Posterior cingulate gyrus (tissue), 11 donors: ENCODE data around the gene FOXP4.

Experiments
- DNase-seq, 10 donors: peaks; one replicate each; pipeline versions ENCODE4 v3.0.0 to v3.0.0-alpha.2; 2020 to 2021; ENCODE audit warnings: mixed read lengths in 3 of 10
- intact Hi-C: fragments of 100-400 bp; cut with DNase I; formaldehyde crosslinking; loops from one replicate; pipeline ENCODE4 v1.15.1; 2023

The FOXP4 gene

GRCh38 chr6:41594326-41594725 is 48.1 kb downstream of the FOXP4 start:
- intact Hi-C loops: loop anchor here (5.0 kb wide), 1 partner anchor 47 kb away; the partner anchor contains the start of gene FOXP4
- peak in 1 of 10 donors; percentile 9 for DNase-seq

GRCh38 chr6:41594766-41595165 is 48.6 kb downstream of the FOXP4 start:
- DNase-seq: peak in 2 of 10 donors; percentile 47 to 76
- intact Hi-C loops: loop anchor here (5.0 kb wide), 1 partner anchor 47 kb away; the partner anchor contains the start of gene FOXP4

- intact Hi-C loops: no loop called here
- peak in 2 of 10 donors; percentile 45 to 79 for DNase-seq
Measured at GRCh38 chr6:41595166-41595565, 49.0 kb downstream of the FOXP4 start.

GRCh38 chr6:41596096-41596685 is 50.0 kb downstream of the FOXP4 start:
- DNase-seq: peak in 3 of 10 donors; percentile 39 to 58 (median 57)
- intact Hi-C loops: no loop called here

- intact Hi-C loops: no loop called here
- DNase-seq: peak in 2 of 10 donors; percentile 37 to 59
Measured at GRCh38 chr6:41596807-41597206, 50.6 kb downstream of the FOXP4 start.

- DNase-seq: peak in 3 of 10 donors; percentile 60 to 73 (median 70)
- intact Hi-C loops: no loop called here
Measured at GRCh38 chr6:41597246-41598000, 51.2 kb downstream of the FOXP4 start.

- DNase-seq: peak in 3 of 10 donors; percentile 37 to 77 (median 71)
- intact Hi-C loops: no loop called here
Measured at GRCh38 chr6:41598670-41599014, 52.5 kb downstream of the FOXP4 start.

GRCh38 chr6:41599015-41599851 is 53.1 kb downstream of the FOXP4 start:
- intact Hi-C loops: no loop called here

GRCh38 chr6:41599852-41600445 is 53.8 kb downstream of the FOXP4 start:
- intact Hi-C loops: loop anchor here (2.0 kb wide), 1 partner anchor 177 kb away; no protein-coding TSS in a partner anchor

More at GRCh38 chr6:41599015-41599851, 53.1 kb downstream of the FOXP4 start:
- DNase-seq: peak in 3 of 10 donors; percentile 58 to 82 (median 63)

GRCh38 chr6:41600499-41601247 is 54.5 kb downstream of the FOXP4 start:
- DNase-seq: peak in 3 of 10 donors; percentile 37 to 73 (median 41)
- intact Hi-C loops: loop anchor here (2.0 kb wide), 1 partner anchor 176 kb away; no protein-coding TSS in a partner anchor

More at GRCh38 chr6:41599852-41600445, 53.8 kb downstream of the FOXP4 start:
- DNase-seq: peak in 2 of 10 donors; percentile 15 to 69

GRCh38 chr6:41601248-41601549 is 55.0 kb downstream of the FOXP4 start:
- peak in 1 of 10 donors; percentile 64 for DNase-seq
- intact Hi-C loops: loop anchor here (2.0 kb wide), 1 partner anchor 176 kb away; no protein-coding TSS in a partner anchor

GRCh38 chr6:41602422-41602743 is 56.2 kb downstream of the FOXP4 start:
- peak in 1 of 10 donors; percentile 63 for DNase-seq
- intact Hi-C loops: no loop called here

GRCh38 chr6:41602864-41603608 is 56.9 kb downstream of the FOXP4 start:
- DNase-seq: peak; percentile 62 to 96 (median 84)
- intact Hi-C loops: loop anchor here (1.0 kb wide), 1 partner anchor 79 kb away; no protein-coding TSS in a partner anchor

GRCh38 chr6:41604006-41604405 is 57.8 kb downstream of the FOXP4 start:
- intact Hi-C loops: no loop called here
- DNase-seq: peak in 3 of 10 donors; percentile 36 to 55 (median 45)

GRCh38 chr6:41605649-41606048 is 59.5 kb downstream of the FOXP4 start:
- DNase-seq: peak in 3 of 10 donors; percentile 10 to 60 (median 11)
- intact Hi-C loops: no loop called here

- peak in 3 of 10 donors; percentile 27 to 70 (median 41) for DNase-seq
- intact Hi-C loops: no loop called here
Measured at GRCh38 chr6:41607036-41607435, 60.9 kb downstream of the FOXP4 start.

GRCh38 chr6:41607736-41608135 is 61.6 kb downstream of the FOXP4 start:
- DNase-seq: peak in 3 of 10 donors; percentile 23 to 43 (median 24)
- intact Hi-C loops: no loop called here

- intact Hi-C loops: no loop called here
Measured at GRCh38 chr6:41608443-41609151, 62.4 kb downstream of the FOXP4 start.

More at GRCh38 chr6:41608443-41609151, 62.4 kb downstream of the FOXP4 start:
- DNase-seq: peak in 2 of 10 donors; percentile 33 to 51
